NCI-H1930 (cell line): Measurements from ENCODE around the gene GOLGA1.

Source experiments
- DNase-seq, 2 experiments: peaks; one replicate each; lab custom pipeline; 2025; lab: John Stamatoyannopoulos, UW

GOLGA1 gene

DNA sequence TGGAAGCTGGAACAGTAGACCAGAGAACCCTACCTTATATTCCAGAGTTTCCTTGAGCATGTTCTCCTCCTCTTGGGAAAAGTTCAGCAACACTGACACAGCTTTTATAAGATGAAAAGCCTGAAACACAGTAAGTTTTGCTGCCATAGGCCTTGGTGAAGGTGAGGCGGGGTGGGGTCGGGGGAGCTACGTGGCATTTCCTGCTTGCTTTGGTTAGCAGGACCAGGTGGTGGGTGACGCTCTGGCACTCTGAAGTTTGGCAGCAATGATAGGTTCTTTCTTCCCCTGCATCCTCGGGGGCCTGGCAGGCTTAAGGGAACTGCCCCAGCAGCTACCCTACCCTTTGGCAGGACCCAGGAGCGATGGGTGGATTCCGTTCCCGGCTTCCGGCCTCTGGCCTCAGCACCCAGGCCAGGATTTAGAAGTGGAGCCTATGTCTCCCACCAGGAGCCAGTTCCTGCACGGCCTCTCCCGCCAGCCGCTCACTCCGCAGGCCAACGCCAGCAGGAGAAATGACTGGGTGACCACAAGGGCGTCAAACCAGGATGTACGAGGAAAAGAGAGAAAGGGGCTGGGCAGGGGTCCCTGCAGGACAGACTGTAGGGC lies 59.6 kb downstream of the GOLGA1 start:
- no peak for DNase-seq

DNA sequence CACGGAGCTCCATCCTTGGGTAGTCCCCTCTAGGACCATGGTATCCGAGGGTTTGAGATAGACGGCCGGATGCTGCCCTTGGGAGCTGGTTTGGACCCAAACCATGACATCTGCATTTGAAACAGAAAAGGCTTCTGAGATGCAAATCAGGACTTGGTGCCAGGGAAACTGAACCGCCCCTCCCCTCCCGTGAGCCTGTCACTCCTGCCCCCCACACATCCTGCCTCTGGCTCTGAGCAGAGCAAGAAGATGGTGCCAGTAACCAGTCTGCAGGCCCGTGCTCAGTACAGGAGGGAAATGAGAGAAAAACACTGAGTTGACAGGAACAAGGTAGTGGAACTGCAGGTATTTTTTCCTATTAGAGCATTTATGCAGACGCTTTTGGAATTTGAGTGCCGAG lies 60.4 kb downstream of the GOLGA1 start:
- no peak for DNase-seq

DNA sequence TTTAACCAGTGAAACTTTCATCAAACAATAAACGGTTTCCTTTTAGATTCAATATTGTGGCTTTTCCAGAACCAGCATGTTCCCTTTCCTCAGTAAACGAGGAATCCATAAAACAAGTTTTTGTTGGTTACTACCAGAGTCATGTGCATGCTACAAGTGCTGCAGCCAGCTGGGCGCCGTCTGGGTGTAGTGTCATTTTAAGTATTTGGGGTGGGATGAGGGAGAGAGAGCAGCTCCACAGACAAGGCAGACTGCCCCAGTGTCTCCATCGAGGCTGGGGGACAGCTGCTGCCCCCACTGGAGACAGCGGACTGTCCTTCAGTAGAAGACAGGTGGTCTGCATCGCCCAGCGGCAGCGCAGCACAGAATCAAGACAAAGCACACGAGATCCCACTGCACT lies 61.7 kb downstream of the GOLGA1 start:
- DNase-seq: no peak

DNA sequence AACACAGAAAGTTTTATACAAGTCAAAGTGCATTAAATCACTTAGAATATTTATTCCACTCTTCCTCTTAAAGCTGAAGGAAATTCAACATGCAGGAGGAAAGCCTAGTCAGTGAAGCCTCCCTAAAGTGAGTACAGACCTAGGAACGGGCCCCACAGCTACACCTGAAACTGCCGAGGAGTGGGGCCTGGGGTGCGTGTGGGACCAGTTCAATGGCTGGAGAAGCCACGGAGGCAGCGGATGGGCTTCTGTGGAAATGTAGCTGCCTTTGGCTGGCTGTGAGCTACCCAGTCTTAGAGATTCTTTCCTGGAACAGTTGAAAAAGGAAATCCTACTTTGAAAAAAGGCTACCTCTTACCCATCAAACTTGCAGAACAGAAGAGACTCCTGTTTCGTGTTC lies 62.4 kb downstream of the GOLGA1 start:
- DNase-seq: no peak

DNA sequence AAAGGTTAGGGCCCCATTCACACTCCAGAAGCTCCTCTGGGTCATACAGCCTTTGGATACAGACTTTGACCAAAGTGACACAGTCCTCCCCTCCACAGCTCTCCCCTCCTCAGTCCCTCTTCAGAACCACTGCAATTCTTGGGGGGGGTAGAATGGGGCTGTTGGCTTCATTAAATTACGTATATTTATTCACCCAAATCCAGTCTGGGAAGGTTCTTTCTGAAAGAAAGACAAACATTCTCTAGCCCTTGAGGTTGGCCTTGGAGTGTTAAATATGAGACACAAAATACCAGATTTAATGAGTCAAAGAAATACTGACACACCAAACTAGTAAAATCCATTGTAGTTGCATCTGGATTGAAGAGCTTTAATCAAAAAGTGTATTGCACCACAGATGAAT lies 62.9 kb downstream of the GOLGA1 start:
- no peak for DNase-seq

DNA sequence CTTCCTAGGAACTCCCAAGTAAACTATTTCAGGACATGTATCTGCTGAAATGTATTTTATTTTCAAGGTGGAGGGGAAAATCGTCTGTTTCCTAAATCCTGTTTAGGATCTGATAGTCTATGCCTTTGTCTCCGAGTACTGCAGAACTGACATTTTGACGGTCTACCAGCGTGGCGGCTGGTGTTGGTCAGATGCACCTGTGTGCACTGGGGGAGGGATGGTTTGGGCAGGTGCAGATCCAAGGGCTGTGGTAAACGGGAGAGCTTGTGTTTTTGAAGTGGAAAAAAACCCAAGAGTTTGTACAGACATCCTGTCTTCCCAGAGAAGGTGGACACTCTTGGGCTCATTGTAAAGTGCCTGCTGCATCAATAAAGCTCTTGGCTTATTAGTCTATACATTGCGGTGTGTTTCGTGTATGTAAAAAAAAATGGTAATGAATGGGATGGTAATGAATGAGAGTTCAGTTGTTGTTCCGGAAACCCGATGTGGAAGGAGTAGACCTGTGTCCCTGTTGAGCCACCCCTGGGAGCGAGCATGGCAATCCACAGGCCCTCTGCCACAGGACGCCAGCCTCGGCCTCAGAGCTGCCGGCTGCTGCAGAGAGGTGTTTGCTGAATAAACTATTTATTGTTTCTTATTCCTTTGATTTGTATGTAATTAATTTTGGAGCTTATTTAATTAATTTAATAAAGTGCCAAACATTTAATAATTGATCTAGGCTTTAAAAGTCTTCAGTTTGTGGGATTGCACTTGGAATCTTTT lies 63.7 kb downstream of the GOLGA1 start:
- DNase-seq: no peak

DNA sequence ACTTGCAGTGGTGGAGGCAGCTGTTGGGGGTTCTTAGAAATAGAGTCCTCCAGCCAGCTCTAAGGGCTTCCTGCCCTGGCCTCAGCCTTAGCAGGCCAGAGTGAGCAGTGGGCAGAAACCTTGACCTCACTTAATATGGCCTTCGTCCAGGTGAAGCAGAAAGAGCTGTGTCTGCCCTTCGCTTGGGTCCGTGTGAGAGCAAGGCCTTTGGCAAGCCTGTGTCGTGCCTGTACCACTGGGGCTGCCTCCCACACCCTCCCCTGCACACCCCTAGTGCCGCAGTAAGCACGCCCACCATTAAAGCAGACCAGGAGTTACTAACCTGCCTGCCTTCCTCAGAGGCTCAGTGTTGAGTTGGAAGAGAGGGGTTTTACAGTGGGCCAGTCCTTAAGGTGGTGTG lies 65.4 kb downstream of the GOLGA1 start:
- no peak for DNase-seq

DNA sequence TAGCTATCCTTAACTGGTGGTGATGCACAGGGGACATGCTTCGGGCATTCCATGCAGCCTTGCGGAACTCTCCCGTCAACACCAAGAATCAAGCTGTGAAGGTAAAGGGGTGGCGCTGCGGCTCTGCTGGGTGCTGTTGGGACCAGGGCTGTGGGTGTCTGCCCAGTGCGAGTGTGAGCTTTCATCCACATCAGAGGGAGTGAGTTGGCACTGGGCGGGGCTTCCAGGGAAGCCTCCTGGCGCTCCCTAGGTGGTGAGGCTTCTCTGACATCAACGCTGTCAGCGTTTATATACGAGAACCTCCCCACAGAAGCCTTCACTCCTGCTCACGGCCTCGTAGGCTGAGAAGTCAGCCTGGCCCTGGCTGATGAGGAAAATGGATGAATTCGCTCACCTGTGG lies 67.2 kb downstream of the GOLGA1 start:
- no peak for DNase-seq

DNA sequence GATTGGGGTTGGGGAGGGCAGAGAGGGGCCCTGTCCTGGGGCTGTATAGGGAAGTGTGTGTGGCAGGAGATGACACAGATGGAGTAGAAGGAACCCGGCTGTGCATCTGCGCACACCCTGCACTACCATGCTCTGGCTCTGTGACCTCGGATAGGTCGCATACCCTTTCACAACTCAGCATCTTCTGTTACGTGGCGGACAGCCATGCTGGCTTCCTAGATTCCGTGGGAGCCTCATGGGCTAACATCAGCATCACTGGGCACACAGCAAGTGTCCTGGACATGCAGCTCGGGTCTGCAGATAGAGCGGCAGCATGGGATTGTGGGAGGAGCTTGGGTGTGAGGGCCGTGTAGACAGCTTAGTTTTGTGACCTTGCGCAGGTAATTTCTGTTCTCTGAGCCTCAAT lies 69.7 kb downstream of the GOLGA1 start:
- DNase-seq: no peak

DNA sequence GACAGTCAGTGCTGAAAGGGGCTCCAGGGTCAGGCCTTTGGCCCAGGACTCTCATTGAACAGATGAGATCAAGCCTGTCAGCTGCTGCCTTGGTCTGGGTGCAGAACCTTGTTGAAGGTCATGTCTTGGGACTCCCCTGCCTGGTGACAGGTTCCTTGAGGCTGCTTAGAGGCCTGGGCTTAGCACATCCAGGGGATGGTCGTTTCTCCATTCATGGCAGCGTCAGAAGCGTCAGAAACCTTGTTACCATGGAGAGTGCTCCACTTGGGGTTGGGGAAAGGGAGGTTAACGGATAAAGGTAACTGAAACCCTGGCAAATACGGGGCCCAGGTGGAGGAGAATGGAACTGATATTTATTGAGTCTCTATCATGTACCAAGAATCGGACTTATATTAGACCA lies 70.2 kb downstream of the GOLGA1 start:
- no peak for DNase-seq

DNA sequence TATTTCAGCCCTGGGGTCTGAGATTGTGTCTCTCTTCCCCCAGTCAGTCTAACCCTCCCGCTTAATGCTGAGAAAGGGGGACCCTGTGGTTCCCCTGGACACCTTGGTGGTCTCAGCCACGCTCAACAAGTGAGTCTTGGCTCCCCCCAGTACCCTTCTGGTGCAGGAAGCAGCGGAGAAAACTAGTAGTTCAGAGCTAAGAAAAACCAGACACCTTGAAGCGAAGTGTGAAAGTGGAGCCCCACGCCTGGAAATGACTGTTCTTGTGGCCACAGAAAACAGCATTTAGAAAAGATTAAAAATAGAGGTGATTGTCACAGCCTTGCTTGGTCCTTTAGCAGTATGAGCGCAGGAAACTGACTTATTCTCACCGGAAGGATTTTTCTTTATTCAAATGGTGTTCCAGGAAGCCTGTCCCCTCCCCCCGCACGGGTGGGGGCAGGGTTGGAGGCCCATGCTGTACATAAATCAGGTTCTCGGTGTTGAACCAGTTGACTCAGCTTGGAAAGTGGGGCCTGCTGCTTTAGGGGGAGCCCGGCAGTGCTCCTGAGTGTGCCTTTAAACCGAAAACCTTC lies 70.8 kb downstream of the GOLGA1 start:
- DNase-seq: no peak

DNA sequence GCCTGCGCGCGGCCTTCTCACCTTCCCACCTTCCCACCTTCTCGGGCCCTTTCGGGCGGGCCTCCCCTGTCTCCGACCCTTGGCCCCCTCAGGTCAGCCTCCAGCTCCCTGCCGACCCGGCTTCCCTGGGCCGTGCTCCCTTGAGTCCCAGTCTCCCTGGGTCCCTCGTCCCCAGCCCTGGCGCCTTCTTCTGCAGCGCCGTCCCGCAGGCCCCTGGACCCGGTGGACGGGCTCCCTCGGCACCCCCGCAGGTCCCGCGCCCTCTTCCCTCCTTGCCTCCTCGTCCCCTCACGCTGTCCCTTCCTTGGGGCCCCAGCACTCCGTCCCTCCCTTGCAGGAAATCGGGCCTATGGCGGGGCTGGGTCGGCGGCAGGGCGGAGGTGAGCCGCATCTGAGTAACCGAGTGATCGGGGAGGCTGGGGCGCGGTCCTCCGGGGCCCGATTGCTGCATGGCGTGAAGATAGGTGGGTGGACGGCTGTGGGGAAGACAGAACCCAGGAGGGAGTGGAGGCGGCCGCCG lies 71.4 kb downstream of the GOLGA1 start:
- DNase-seq: no peak

DNA sequence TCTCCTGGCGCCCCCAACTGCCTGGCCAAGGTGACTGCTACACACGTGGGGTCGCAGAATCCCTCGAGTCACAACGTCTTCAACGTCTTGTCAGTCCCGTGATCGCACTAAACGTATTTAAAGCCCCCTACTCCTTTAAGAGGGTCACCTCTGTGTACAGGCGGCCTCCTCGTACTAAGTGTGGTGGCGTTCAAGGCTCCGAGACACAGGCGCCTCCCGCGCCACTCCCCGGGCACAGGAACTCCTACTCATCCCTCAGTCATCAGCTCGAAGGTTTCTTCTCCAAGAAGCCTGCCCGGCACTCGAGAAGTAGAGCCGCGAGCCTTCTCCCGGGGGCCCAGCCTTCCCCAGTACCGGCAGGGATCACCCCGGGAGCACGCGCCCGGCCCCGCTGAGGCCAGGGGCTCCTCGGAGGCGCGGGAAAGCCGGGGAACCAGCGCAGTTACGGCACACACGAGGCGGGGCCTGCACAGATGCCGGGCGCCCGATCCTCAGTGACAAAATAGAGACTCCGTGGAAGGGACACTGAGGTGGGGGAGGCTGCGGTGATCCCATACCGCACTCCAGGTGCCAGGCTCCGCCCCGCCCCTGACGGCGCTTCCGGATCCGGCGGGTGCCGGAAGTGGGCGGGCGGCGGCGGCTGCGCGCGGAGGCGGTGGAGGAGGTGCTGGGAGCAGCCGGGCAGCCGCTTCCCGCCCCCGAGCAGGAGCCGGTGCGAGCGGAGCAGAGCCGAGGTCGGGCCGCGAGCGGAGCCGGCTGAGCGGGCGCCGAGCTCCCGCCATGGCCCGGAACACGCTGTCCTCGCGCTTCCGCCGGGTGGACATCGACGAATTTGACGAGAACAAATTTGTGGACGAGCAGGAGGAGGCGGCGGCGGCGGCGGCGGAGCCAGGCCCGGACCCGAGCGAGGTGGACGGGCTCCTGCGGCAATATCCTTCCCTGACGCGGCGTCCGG lies 72.1 kb downstream of the GOLGA1 start:
- DNase-seq: peak; percentile 48 to 82

DNA sequence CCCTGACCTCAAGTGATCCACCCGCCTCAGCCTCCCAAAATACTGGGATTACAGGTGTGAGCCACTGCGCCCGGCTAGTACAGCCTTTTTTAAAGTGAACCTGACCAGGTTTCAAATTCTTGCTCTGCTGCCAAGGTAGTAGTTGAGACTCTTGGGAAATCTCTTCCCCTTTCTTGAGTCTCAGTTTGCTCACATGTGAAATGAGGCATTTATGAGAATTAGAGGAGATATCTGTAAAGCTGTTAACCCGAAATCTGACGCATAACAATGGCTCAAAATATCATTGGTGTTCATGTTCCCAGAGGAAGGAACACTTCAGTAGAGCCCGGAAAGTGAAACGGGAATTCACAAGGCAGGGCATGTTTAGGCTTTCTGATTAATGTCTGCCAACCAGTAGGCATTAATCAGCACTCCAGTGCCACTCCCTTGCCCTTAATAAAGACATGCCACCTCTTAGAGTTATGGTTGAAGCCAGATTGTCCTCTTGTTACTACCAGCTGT lies 77.5 kb downstream of the GOLGA1 start:
- DNase-seq: no peak

DNA sequence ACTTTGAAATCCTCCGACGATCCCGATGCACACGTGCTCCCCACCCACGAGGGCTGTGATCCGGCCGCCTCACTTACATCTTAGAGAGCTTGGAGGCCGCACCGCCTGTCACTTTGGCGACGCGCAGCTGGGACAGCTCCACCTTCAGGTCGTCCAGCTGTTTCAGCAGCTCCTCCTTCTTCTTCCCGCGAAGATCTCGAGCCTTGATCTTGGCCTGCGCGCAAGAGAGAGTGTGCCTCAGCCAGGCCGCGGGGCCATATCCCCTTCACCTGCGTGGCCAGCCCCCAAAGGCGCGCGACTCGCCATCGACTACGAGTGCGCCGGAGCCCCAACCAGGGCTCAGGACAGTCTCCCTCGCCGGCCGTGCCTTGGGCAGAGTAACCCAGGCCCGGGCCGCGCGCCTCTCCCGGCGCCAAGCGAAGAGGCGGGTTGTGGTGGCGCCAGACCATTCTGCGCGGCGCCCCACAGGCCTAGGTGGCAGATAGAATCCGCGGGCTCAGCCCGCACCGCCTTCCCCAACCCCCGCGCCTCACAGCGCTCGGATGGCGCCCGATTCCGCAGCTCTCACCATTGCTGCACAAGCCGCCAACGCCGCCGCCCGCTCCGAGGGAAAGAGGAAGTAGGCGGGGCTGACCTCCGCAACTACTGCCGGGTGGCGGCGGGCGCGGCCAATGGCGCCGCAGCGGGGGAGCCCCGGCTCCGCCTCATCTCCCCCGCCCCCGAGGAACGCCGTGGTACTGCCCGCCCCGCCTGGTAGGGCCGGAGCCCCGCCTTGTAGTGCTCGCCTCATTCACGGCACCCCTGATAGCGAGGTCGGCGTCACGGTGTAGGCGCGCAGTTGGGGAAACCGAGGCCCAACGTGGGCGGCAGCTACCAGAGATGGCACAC lies 79.3 kb downstream of the GOLGA1 start, which contains the start of the genes ARPC5L and RPL35:
Gene ARPC5L, plus strand, starts transcription at position 789 of the 888 bp plus-strand sequence. CDS start 7,161 bp downstream, outside the sequence.
Gene RPL35, minus strand, starts transcription at position 616 of the 888 bp plus-strand sequence. Its CDS starts 45 bp downstream, at position 571.
- DNase-seq: peak; percentile 84 to 91

DNA sequence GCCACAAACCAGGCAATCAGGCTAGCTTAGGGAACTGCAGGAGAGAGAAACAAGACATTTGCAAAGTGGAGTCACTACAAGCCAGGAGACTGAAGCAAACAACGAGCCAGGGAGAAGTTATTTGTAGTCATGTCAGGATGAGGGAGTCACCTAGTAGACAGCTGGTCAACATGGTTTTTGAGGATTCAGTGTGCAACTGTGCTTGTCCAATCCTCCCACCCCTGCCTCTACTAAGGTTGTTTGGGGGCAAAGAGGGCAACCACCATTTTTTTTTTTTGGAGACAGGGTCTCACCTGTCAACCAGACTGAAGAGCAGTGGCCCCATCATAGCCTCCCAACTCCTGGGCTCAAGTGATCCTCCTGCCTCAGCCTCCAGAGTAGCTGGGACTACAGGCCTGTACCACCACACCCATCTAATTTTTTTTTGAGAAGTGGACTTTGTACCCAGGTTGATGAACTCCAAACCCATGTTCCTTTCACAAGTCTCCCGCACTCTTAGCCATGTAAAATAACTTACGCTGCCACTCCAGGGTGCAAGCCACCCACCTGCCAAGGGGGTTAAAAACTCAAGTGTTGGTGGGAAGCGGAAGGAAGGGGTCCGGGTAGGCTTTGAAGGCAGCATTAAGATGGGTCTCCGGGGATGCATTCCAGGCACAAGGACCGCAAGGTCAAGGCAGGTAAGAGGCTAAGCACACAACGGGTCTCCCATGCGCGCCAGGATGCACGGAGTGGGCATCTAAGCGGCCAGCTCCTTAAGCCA lies 80.1 kb downstream of the GOLGA1 start:
- DNase-seq: no peak

DNA sequence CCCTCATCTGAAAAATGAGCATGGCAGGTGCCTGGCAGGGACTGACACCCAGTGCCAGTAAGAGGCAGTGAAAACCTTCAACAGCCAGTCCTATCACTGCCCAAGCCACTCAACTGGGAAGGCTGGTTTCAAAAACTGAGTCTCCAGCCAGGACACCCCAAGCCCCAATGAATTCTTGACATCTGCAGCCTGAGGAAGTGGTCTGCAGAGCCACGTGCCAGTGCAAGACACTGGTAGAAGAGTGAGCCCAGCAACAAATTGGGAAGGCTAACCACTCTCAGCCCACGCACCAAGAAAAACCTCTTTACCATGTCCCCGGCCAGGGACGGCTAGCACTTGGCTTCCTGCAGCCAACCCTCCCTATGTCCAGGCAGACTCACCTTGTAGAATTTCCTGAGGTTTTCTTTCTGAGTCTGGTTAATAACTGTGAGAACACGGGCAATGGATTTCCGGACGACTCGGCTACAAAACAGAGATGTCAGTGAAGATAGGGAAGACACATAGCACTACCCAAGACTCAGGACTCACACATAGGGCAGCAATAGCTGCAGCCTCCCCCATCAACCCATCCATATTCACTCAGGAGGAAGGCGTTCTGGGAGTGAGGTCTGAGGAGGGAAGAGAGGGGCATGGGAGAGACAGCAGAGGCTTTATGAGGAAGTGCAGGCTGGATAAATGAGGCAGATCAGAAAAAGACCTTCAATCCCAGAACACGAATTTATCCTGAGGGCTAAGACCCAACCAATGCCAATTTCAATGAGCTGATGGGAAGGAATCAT lies 80.9 kb downstream of the GOLGA1 start:
- no peak for DNase-seq

DNA sequence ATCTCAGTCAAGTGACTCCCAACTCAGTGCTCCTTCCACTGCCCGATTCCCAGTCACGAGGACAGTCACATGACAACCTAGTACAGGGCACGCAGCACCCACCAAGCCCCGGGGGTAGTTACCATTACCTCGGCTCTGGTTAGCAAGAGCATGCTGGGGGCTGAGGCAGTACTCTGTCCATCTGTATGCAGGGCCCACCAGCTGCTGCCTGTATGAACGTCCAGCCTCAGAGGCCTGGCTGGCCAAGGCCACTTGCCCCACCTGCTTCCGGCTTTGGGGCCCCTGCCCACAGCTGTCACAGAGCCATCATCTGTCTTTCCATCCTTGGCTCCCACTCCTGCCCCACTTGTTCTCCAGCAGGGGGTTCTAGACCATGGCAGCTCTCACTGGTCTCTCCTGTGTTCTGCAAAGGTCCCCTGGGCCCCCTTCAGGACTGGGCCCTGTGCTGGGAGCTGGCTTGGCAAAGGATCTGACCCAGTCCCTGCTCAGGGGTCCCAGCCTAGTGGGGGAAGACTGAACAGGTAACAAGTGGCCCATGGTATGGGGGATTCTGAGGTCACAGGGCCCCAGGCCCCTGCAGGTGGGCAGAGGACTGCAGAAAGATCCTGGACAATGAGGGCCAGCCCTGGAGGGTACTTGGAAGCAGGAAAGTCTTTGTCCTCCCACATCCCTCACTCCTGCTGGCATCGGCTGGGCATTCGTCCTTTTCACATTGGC lies 82.4 kb downstream of the GOLGA1 start:
- DNase-seq: no peak
